Measurements from ENCODE around the gene DYNLT2B.

DNA sequence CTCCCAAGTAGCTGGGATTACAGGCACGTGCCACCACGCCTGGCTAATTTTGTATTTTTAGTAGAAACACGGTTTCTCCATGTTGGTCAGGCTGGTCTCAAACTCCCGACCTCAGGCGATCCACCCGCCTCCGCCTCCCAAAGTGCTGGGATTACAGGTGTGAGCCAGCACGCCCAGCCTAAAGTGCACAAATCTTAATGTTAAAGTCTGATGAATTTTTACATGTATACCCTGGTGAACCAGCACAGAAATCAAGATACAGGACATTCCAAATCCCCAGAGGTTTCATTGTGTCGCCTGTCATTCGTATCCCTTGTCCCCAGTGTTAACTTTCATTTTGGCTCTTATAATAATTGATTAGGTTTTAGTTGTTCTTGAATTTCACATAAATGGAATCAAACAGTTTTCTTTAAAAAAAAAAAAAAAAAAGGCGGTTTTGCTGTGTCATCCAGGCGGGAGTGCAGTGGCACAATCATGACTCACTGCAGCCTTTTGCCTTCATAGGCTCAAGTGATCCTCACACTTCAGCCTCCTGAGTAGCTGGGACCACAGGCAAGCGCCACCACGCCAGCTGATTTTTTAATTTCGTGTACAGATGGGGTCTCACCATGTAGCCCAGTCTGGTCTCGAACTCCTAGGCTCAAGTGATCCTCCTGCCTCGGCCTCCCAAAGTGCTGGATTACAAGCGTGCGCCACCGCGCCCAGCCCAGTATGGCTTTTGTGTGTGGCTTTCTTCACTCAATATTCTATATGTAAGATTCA lies 21.6 kb upstream of the DYNLT2B start:
- TF ChIP-seq YY1 (IDR thresholded peaks at IDR 0.05) (no peak), SP1 (IDR thresholded peaks at IDR 0.05) (no peak), TAF1 (conservative IDR thresholded peaks at IDR 0.05) (no peak), JUND (IDR thresholded peaks at IDR 0.05) (no peak), HNF4G (IDR thresholded peaks at IDR 0.05) (no peak), REST (IDR thresholded peaks at IDR 0.05) (no peak), RAD21 (IDR thresholded peaks at IDR 0.05) (no peak), GABPA (IDR thresholded peaks at IDR 0.05 in 1 of 2, conservative IDR thresholded peaks at IDR 0.05 in 1 of 2) (no peak), RXRA (IDR thresholded peaks at IDR 0.05) (no peak)
- TF ChIP-seq, protein P1, sequence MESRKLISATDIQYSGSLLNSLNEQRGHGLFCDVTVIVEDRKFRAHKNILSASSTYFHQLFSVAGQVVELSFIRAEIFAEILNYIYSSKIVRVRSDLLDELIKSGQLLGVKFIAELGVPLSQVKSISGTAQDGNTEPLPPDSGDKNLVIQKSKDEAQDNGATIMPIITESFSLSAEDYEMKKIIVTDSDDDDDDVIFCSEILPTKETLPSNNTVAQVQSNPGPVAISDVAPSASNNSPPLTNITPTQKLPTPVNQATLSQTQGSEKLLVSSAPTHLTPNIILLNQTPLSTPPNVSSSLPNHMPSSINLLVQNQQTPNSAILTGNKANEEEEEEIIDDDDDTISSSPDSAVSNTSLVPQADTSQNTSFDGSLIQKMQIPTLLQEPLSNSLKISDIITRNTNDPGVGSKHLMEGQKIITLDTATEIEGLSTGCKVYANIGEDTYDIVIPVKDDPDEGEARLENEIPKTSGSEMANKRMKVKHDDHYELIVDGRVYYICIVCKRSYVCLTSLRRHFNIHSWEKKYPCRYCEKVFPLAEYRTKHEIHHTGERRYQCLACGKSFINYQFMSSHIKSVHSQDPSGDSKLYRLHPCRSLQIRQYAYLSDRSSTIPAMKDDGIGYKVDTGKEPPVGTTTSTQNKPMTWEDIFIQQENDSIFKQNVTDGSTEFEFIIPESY (IDR thresholded peaks at IDR 0.05), result no peak
- TF ChIP-seq, protein P2, sequence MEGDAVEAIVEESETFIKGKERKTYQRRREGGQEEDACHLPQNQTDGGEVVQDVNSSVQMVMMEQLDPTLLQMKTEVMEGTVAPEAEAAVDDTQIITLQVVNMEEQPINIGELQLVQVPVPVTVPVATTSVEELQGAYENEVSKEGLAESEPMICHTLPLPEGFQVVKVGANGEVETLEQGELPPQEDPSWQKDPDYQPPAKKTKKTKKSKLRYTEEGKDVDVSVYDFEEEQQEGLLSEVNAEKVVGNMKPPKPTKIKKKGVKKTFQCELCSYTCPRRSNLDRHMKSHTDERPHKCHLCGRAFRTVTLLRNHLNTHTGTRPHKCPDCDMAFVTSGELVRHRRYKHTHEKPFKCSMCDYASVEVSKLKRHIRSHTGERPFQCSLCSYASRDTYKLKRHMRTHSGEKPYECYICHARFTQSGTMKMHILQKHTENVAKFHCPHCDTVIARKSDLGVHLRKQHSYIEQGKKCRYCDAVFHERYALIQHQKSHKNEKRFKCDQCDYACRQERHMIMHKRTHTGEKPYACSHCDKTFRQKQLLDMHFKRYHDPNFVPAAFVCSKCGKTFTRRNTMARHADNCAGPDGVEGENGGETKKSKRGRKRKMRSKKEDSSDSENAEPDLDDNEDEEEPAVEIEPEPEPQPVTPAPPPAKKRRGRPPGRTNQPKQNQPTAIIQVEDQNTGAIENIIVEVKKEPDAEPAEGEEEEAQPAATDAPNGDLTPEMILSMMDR (IDR thresholded peaks at IDR 0.05; ENCODE audit: low read depth, low read length, missing input control), result no peak
- TF ChIP-seq, protein P3, sequence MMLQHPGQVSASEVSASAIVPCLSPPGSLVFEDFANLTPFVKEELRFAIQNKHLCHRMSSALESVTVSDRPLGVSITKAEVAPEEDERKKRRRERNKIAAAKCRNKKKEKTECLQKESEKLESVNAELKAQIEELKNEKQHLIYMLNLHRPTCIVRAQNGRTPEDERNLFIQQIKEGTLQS (IDR thresholded peaks at IDR 0.05), result no peak
- TF ChIP-seq, protein P4, sequence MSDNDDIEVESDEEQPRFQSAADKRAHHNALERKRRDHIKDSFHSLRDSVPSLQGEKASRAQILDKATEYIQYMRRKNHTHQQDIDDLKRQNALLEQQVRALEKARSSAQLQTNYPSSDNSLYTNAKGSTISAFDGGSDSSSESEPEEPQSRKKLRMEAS (IDR thresholded peaks at IDR 0.05), result no peak

Measured in liver (tissue), 3 donors.